HG03442 (cell line): ENCODE results near the gene PELI2.

Experiments used
- ATAC-seq: cut with Tn5 transposase; IDR thresholded peaks from one replicate; pipeline ENCODE4 v1.9.1; 2021; ENCODE audit warnings: mild to moderate bottlenecking, moderate library complexity; ENCODE audit not compliant: unreplicated experiment

PELI2 gene, protein sequence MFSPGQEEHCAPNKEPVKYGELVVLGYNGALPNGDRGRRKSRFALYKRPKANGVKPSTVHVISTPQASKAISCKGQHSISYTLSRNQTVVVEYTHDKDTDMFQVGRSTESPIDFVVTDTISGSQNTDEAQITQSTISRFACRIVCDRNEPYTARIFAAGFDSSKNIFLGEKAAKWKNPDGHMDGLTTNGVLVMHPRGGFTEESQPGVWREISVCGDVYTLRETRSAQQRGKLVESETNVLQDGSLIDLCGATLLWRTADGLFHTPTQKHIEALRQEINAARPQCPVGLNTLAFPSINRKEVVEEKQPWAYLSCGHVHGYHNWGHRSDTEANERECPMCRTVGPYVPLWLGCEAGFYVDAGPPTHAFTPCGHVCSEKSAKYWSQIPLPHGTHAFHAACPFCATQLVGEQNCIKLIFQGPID

DNA sequence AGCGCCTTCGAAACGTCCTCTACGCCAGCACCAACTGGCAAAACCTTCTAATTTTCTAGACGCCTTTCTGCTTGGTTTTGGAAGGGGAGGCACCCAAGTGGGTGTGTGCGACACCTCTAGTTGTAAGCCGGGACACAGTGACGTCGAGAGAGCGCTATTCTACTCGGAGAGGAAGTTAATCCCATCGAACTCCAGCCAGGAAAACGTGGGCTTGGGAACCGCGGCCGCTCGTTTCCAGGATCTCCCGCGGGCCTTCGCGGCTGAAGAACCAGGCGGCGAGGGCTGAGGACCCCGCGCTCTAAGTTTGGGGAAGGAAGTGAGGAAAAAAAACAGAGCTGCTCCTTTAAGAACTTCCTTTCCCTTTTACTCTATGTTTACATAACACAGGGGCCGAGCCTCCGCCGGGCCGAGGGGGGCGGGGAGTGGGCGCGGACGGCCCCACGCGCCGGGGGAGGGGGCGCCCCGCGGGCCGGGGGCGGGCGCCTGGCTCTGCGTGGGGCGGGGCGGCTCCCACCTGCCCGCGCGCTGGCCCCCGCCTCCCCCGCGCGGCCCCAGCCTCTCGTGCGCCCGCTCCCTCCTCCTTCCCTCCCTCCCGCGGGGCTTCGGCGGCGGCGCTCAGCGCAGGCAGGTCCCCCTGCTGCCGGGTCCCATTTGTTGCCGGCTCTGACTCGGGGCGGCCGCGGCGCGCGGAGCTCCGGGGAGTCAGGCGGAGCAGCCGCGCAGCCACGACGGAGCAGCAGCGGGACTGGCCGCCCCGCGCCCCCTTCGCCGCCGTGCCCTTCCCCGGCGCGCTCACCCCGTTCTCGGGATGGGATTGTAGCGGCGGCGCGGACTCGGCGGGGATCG is at the start of gene PELI2:
TSS of gene PELI2 (plus strand) at position 647 of the 846 bp plus-strand sequence. CDS start 250 bp downstream, outside the sequence.
- ATAC-seq = peak; percentile 77

DNA sequence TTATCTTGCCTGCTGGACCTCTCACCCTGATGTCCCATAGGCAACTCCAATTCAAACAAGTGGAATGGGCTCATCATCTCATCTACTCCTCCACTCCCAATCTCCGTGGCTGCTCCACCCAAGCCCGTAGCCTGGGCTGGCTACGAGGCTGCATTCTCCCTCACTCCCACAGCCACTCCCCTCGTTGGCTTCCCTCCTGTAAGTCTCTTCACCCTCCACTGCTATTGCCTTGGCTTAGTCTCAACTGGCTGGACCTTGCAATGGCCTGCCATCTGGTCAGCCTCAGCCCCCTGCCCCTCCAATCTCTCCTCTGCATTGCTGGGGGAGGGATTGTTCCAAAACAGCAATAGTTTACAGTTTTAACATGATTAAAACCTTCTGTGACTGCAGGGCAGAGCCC is 44.4 kb upstream of the PELI2 start:
- ATAC-seq = no peak

DNA sequence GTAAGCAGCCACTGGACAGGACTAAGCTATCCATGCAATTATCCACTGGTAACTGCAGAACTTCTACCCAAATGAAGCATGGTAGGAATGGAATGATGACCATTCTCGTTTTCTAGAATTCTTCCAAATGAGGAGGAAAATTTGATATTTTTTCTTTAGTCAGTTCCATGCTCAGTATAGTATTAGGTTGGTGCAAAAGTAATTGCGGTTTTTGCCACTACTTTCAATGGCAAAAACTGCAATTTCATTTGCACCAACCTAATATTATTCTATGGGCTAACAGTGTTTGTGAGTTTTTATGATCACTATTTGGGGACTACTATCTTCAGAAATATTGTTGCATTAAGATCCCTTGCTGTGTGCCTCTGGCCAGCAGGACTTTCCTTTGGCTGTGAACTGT is 42.9 kb upstream of the PELI2 start:
- ATAC-seq = no peak

DNA sequence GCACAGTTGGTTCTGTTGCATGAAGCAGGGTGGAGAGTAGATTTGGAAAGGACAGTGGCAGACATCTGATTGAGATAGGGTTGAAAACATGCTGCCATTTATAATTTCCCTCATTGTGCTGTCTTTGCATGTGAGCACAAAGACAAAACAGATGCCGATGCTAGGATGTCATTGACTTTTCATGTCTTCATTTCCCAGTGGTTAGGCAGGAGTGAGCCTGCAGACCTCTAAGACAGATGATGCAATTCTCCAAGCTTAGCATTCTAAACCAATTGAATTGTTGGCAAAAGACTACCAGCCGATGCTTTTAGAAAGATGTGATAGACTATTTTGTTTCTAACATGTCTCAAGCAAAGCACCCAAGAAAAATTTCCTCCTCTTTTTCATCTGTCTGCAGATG is 37.1 kb upstream of the PELI2 start:
- no peak for ATAC-seq

DNA sequence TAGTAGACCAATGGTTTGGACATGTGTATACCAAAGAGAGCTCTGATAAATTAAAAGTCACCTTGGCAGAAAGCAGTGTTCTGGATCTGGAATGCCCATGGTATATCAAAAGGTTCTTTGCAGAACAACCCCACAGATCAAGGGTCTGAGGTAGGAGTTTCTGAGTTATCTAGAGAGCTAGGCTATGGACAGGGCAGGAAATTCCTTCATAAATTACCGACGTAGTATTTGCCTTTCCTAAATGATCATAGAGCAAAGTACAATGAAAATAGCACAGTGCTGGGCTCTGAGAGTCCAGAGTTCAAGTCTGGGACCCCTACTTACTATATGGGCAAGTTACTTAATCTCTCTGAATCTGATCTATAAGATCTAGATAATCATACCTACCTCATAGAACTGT is 35.3 kb upstream of the PELI2 start:
- ATAC-seq = no peak

DNA sequence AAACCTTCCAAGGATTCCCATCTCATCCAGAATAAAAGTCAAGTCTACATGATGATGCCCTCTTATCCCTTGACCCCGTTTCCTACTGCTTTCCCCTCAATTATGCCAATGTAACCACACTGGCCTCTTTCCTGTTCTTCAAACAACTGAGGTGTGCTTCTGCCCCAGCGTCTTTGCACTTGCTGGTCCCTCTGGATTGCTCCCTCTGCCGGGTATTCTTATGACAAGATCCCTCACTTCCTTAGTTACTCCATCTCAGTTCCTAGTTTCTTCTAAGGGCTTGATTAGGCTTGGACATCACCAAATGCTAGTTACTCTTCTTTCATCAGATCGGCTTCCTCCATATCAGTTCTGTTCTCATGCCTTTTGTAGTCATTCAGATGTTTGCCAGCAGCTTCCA is 32.7 kb upstream of the PELI2 start:
- ATAC-seq = no peak

DNA sequence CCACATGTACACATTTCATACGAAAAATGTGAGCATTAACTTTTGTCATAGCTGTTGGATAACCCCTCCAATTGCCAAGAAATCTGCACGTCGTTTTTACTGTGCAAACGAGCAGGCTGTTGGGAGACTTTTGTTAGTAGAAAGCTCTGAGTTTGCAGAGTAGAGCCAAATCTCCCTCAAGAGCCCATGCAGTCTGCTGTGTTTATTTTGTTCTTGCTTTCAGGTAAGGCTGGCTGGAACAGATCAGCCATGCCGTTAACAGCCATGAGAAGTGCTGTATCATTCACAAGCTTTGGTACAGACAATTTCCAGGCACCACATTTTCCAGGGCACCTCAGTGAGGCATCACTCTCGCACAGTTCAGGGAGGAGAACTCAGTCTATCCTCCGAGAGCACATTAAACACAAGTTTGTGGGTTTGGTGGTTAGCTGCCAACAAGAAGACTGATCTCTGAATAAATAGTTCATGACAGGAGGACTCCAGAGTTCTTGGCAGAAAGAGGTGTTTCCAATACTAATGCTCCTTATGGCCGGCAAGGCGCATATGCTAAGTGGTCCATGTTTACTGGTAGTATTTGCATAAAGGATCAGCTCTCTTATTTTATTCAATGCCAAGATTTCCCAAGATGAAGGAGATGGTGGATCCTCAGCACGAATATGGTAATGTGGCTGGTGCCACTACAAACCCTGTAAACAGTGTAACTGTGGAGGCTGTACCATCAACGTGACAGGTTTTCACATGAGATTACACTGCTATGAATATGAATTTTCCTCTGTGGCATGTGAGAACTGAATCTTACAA is 30.3 kb upstream of the PELI2 start:
- no peak for ATAC-seq

DNA sequence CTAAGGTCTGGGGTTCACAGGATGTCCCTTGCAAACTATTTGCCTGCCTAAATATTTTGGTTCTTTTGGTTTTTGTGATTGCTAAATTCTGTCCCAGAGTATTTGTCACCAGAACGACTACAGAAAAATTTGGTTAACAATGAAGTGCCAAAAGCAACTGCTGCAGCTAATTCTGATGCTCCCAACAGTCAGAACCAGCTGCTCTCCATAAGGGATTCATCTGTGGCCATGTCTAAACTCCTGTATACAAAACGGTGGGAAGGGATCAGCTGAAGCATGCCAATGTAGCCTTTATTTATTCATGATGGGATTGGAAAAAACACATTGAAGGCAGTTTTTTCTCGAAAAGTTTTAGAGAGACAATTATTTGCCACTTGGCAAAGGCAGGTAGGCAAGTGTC is 29.3 kb upstream of the PELI2 start:
- no peak for ATAC-seq

DNA sequence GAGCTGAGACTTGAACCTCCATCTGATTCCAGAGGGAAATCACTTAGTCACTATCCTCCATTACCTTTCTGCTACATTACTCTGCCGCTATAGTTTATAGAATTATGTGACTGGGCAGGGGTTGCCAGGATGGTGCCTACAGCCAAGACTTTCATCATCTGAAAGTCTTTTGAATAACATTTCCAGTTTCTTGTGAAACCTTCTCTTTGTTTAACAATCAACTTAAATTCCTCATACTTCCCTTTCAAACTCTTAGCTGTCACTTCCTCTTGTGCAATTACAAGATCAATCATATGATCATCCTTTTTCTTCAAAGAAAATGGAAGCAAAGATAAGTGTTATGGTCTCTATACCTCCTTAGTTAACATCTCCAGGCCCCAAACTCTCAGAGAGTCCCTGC is 25.4 kb upstream of the PELI2 start:
- ATAC-seq = no peak

DNA sequence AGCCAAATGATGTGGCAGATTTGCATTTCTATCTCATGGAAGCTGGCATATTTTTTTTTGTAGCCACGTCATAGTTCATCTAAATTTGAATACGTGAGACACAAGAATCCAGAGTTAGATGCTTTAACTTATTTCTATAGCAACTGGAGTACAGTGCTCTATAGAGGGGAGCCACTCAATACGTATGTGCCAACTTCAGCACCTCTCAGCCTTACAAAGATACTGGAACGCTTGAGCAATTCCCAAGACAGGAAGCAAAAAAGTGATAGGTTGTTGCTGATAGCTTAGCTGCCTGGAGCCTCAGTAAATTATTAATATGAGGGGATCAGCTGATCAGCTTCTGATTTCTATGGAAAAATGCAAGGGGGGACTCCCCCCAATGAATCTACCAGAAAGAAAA is 24.1 kb upstream of the PELI2 start:
- no peak for ATAC-seq

DNA sequence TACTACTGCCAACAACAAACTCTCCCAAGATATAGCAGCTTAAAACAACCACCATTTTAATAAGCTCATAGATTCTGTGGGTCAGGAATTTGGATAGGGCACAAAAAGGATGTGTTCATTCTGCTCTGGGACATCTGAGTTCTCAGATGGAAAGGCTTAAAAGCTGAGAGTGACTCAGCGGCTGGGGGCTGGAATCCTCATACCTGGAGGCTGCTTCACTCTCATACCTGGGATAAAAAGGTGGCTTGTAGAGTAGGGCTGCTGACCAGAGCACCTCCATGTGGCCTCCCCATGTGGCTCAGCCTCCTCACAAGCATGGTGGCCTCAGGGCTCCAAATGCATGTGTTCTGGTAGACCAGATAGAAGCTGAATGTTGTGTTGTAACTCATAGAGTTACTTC is 20.2 kb upstream of the PELI2 start:
- ATAC-seq = no peak

DNA sequence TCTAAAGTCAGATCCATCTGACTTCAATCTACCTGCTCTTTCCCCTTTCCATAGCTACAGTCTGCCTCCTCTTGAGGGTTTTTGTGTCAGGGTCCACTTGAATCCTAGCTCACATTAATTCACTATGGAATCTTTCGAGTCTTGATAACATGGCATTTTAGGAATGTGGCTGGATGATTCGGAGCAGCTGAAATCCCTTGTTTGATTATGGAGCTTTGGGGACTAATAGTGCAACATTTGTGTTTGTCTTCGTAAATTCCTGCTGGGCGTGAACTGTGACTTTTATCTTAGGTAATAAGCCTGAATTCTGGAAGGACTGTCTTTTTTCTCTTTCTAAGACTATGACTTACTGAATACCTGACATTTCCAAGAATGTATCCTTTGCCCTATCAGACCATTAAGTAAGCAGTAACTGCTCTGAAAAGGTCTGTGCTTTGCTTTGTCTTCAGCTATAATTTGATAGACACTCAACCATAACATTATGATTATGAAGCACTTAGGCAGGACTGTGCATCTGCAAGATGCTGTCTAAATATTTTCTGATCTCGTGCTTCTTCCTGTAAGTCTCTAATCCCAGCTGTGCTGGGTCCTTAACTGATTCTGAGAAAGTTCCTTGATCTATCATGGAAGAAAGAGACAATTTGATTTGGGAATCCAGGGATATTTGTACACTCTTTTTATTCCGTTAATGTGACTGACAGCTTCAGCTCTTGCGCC is 19.0 kb upstream of the PELI2 start:
- ATAC-seq = no peak

DNA sequence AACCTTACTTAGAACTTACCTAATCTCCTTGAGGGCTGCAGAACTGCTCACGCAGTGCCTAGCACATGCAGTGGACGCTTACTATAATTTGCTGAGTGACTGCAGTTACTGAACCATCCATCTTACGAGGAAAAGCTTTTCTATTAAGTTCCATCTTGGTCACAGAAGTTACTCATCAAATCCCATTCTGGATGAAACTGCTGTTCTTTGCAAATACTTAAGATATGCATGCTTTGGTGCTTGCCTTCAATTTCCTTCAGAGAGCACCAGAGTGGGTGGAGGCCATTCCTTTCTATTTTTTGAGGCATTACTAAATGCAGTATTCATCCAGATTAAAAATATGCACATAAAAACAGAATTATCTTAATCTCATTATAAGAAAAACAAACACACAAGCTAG is 17.7 kb upstream of the PELI2 start:
- no peak for ATAC-seq

DNA sequence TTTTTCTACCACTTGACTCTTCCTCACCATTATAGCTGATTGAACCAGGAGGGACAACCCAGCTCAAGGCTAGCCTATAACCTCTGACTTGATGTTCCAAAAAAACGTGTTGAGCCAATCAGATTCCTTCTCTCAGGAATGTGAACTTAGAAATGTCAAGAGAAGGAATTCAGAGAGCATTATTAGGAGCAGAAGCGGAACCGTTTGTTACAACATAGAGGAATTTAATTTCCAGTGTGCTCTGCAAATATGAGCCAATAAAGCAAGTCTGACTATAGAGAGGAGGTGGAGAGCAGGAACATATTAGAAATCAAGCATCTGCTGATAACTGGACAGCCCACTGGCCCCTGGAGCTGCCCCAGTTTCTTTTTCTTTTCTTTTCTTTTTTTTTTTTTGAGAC is 15.3 kb upstream of the PELI2 start:
- ATAC-seq = no peak

DNA sequence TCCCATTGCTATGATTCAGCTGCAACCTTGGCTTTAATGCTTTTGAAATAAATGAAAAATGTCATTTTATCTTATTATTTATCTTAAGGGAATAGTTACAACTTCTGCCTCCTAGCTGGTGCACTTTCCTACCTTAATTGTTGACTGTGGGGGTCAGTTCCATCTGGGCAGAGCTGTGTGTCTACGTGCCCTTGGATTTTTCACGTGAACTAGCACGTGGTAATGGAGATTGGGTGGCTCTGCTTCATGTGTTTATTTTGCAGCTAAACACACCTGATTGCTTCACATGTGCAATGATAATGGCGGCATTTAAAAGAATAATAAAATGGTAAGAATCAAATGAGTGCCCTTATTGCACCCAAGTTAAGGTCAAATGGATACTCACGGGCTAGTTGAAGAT is 10.6 kb upstream of the PELI2 start:
- ATAC-seq = no peak

DNA sequence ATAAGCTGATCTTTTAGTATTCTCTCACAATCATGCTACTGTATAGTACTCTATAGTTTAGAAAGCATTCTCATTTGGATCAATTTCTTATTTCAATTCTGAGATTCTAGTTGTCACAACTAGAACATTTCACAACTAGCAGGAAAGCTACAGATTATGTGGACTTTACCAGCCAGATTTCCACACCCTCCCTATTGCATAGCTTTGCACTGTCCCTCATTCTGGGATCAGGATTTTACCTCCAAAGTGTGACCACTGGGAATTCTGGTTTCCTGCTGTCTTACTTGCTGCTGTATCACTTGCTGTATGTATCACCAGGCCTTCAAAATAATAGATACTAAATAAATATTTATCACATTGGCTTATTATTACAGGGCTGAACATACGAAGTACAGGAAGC is 10.2 kb upstream of the PELI2 start:
- ATAC-seq = no peak

DNA sequence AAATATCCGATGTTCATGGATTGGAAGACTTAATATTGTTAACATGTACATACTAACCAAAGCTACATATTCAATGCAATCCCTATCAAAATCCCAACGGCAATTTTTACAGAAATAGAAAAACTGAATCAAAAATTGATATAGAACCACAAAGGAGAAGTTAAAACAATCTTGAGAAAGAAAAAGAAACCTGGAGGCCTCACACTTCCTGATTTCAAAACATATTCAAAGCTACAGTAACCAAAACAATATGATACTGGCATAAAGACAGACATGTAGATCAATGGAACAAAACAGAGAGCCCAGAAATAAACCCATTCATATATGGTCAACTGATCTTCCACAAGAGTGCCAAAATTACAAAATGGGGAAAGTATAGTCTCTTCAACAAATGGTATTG is 5.4 kb upstream of the PELI2 start:
- ATAC-seq = no peak

DNA sequence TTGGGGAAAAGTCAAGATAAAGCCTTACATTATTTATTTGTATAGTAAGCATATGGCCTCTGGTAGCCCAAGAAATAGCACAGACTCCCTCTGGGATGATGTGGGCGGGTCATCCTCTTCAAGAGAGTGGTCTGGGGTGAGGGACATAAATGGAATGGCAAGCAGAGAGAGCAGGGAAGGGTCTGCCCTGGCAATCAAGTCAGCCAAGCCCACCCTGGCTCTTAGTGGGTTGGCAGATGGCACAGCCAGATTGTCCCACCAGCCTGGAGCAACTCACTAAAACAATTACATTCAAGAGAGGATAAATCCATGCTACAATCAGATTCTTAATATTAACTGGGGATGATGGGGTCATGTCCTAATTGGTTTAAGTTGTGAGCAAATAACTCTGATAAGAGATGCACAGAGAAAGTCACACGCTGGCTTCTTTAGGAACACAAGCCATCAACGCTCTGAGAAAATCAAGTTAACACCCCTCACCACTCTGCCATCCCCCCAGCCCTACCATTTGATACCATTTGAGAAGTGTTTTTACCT is 2.8 kb upstream of the PELI2 start:
- ATAC-seq = no peak

DNA sequence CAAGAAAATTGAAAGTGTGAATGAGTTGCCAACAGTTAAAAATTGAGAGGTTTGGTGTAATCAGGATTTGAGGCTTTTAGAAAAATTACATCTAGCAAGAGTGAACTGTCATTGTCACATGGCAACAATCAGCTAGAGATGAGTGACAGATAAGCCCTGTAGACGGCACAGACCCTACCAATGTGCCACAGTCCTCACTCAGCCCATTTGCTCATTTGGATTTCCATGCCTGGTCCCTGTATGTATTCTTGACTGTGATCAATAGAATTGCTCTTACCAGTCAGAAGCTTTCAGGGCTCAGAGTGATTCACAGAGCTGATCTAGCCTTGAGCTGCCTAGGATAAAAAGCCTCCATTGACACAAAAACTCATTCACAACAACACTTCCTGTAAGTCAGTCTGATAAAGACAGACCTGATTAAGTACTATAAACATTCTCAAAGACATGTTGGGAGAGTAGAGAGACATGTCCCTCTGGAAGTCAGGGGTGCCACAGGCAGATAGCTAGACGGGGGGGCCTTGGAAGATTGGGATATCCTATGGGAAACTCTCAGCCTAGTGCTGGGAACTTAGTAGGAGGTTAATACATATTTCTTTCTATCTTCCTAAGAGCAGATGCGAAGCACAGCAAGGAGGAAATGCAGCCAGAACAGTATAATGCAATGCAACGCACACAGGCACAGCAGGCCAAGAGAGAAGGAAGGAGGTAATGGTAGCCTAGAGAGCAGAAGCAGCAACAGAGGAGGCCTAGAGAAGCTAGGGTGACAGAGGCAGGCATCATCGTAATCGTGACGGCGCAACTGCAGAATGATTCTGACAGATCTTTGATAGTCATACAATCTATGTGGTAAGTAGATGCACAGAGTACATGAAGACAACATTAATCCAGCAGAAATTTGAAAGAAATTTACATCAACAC is 2.0 kb upstream of the PELI2 start:
- no peak for ATAC-seq
